ENCODE measurements around the gene KDSR.
"Not testable (repeated sequence)": the region's sequence is repeated elsewhere in the genome, so short reads cannot be mapped to it uniquely, and the experiment has no call there.

Gene KDSR

GRCh38 chr18:63366213-63367052, 573 bp downstream of the KDSR start:
- DNase-seq (ENCODE audit: low read depth), result peak; percentile 51

DNA sequence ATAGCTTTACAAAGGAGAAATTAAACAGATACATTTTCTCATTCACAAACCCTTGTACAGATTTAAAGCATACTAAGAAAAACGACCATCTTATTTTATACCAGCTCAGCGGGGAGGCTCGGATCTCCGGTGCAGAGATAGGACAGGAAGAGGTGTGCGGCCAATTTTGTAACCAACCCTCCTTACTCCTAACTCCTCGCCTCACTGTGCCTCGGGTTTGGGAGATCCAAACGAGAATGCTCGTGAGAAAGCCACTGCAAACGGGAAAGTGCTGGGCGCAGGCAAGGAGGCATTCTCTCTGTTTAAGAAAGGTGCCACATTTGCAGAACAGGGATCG, 1.2 kb downstream of the KDSR start:
- DNase-seq (ENCODE audit: low read depth), result no peak

- DNase-seq (ENCODE audit: low read depth), result no peak
Observed at GRCh38 chr18:63363951-63364350, 3.1 kb downstream of the KDSR start.

- not testable (repeated sequence) for DNase-seq (ENCODE audit: low read depth)
Observed at GRCh38 chr18:63363420-63363819, 3.6 kb downstream of the KDSR start.

GRCh38 chr18:63356272-63356896, 10.6 kb downstream of the KDSR start:
- no peak for DNase-seq (ENCODE audit: low read depth)

GRCh38 chr18:63350230-63350629, 16.8 kb downstream of the KDSR start:
- no peak for DNase-seq (ENCODE audit: low read depth)

GRCh38 chr18:63348508-63349136, 18.4 kb downstream of the KDSR start:
- DNase-seq (ENCODE audit: low read depth), result no peak

- DNase-seq (ENCODE audit: low read depth), result no peak
Observed at GRCh38 chr18:63346480-63347183, 20.4 kb downstream of the KDSR start.

DNA sequence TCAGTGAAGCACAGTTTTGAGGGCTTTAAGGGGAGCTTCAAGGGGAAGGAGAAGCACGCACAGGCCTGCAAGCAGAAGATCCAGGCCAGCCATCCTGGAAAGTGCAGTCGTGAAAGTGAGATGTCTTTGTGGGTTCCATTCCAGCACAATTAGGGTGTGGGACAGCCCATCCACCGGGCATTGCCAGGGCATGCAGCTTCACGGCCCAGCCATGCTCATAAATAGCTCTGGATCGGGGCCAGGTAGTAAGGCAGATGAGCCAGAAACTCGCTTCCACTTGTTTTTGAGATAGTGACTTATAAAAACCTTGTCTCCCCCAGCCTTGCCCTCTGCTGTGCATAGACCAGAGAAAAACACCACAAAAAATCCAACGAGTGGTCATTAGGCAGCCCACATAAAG, 21.0 kb downstream of the KDSR start:
- DNase-seq (ENCODE audit: low read depth), result no peak

GRCh38 chr18:63344918-63345317, 22.1 kb downstream of the KDSR start:
- no peak for DNase-seq (ENCODE audit: low read depth)

DNA sequence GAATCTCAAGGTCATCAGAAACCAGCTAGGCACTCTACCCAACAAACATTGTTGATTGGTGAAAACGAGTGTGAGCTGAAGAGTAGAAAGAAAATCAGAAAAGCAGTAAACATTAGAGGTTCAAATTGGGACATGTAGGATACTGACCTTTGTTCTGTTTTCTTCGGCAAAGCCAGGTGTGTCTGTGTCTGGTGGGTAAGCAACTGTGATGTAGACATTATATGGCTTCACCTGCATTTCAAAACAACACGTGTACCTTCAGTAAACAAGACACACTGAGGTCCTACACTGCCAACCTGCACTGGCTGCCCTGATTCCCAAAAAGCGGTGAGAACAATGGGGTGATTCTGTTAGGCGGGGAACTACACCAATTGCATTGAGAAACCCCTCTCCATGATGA, 22.7 kb downstream of the KDSR start:
- DNase-seq (ENCODE audit: low read depth), result no peak

DNA sequence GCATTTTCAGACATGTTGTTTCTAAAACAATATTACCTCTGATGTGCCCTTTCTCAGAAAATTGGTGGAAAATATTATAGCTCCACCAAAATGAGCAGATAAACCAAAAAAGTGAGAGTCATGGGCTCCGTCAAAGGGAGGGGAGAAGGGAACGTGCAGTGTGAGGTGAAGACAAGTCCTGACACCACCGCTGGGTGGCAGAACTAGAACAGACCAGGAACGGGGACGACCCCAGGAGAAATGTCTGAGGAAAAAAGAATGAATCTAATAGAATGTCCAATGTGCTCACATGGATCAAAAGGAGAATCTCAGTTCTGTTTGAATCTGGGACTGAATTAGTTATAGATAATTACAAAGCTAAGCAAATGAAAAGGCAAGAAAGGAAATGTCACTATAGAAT, 24.8 kb downstream of the KDSR start:
- DNase-seq (ENCODE audit: low read depth), result no peak

DNA sequence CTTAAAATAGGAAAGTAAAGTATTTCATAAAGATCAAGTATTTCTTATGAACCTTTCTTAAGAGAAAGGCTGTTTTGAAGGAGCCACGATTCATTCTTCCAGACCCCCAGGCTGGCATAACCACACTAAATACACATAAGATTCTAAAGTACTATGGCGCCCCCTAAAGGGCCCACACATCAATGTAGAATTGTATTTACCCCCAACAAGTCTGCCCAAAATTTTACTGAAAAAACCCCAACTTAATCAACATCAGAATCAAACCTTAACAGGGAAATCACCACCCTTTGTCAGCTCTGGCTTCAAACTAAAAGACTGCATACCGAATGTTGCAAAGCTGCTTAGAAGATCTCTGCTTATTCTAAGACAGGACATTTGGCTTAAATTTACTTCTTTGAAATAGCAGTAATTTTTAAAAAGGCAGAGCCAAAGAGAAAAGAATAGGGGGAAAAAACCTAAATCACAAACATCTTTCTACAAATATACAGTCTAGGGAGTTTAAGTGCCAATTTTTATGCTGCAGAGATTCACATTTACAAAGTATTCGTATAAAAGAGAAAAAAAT, 27.0 kb downstream of the KDSR start:
- DNase-seq (ENCODE audit: low read depth), result peak; percentile 24

DNA sequence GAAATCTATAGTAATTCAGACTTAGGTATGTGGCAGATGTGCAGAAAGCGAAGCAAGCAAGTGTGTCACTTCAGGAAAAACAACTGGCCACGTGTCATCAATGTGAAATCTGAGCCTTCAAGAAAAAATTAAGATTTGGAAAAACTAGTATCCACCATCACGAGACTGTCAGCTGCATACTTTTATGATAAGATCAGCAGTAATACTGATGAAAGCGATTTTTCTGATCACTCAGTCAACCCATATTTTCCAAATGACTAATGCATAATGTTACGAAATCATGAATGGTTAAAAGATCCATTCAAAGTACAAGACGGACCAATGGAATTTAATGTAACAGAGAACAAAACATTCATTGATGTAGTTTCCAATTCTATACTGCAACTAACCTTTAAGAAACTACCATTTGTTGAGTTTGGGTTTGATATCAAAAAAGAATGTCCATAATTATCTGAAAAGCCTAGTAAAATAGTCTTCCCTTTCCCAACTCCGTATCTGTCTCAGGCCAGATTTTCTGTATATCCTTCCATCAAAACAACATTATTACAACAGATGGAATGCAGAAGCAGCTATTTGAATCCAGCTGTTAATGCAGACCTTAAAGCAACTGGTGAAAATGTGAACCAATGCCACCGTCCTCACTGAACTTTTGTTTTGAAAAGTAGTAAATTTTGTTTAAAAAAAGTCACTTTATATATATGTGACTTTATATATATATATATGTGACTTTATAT, 30.5 kb downstream of the KDSR start:
- DNase-seq (ENCODE audit: low read depth), result no peak

DNA sequence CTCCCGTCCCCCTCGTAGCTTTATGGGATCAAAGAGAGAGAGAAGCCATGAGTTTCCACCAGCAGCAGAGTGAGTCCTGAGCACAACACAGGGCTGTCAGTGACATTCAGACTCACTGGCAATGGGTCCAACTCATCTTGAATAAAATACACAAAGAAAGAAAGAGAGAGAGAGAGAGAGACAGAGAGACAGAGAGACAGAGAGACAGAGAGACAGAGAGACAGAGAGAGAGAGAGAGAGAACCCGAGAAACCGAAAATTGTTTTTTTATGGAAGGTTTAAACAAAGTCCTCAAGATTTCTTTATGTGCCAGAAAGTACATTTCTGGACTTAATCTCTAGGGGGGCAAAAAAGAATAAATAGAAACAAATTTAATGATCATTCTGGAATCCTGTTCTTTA, 35.9 kb downstream of the KDSR start:
- no peak for DNase-seq (ENCODE audit: low read depth)

DNA sequence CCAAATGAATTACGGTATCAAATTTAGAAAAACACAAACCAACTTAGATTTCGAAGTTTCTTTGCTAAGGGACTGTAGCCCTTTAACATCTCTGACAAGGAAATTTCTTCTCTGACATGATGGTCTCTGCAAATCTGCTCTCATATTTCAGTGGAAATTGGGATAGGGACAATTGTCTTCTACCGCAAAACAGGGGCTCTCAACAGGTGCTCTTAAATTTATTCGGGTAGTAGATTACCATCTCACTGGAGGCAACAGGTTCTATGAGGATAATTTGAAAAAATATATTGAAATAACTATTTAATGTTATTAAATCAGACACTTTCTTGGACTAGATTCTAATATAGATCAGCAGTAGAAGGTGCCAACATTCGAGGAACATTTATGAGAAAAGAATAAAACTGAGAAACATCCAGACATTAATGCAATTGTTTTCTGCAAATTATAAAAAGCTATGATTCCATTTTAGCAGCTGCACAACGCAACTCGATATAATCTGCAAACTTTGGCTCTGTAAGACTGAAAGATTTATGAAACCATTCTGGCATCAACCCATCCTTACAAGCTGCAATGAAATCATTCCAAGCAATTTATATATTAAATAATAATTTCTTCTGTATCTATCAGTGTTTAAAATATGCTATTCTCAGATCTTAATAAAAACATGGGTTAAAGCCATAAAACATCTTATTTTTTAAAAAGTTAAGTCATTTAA, 37.4 kb downstream of the KDSR start:
- no peak for DNase-seq (ENCODE audit: low read depth)

- DNase-seq (ENCODE audit: low read depth), result no peak
Observed at GRCh38 chr18:63326011-63326410, 41.0 kb downstream of the KDSR start.

DNA sequence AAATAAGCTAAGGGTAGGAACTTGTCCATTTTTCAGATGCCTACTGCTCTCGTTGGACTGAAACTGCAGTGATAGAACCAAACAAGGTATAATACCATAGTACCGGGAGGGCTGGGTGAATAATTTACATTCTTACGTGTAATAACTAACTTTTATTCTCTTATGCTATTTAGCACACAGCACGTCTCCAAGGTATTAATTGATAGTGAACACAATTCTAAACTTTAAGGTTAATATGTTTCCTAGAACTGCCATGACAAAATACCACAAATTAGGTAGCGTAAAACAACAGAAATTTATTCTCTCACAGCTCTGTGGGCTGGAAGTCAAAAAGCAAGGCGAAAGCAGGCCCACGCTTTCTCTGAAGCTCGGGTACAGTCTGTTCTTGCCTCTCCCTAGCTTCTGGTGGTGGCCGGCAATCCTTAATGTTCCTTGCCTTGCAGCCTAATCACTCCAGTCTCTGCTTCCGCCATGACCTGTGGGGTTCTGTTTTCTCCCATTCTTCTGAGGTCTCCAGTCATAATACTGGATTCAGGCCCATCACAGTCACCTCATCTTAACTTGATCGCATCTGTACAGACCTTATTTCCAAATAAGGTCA, 41.8 kb downstream of the KDSR start:
- DNase-seq (ENCODE audit: low read depth), result no peak

DNA sequence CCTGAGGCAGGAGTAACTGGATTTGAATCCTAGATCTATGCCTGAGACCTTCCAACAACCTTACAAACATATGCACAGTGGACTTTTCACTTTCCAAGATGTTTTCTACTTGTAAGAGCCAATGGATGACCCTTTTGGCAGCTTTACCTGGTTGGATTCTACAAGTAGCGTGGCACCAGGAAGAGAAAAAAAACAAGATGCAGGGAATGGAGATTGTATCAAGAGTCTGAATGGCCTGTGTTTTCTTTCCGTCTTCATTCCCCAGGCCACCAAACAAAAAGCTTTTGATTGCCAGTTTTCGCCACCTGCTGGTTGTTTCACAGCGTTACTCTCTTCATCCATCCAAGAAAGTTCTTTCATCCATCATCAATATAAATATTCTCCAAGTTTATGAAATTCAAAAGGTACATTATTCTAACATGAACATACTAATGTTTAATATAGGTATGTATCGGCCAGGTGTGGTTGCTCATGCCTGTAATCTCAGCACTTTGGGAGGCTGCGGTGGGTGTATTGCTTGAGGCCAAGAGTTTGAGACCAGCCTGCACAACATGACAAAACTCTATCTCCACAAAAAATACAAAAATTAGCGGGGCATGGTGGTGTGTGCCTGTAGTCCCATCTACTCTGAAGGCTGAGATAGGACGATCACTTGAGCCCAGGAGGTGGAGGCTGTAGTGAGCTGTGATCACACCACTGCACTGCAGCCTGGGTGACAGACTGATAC, 43.9 kb downstream of the KDSR start:
- DNase-seq (ENCODE audit: low read depth), result peak; percentile 38

DNA sequence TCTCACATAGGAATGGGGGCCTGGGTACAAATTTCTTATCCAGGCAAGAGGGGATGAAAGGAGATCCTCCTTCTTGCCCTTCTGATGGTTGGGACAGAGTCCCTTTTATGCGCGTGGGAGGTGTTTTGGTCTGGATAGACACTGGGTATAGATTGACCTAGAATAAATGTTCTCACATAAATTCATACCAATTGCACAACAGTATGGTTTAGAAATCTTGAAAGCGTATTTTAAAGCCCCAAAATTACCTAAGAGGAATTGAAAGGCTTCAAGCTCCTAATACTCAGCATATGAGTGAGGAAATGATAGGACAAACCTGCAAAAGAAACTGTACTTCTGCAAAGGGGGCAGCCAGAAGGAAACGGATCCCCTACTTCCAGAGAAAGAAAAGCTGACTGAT, 44.8 kb downstream of the KDSR start:
- DNase-seq (ENCODE audit: low read depth), result no peak

All from activated T-cell treated with anti-CD3 and anti-CD28 coated beads for 1 hour (primary cell).